ENCODE measurements around the gene TCOF1. TPM values are rescaled to one million over a fixed set of nuclear protein-coding genes. Genes with fewer than 3 reads are reported as not detected.
A peak's percentile ranks its signal among the peaks of the same experiment; 100 is the strongest.

Gene TCOF1
- total RNA-seq, 1 donor from 2014 or later, result 32.5 TPM

DNA sequence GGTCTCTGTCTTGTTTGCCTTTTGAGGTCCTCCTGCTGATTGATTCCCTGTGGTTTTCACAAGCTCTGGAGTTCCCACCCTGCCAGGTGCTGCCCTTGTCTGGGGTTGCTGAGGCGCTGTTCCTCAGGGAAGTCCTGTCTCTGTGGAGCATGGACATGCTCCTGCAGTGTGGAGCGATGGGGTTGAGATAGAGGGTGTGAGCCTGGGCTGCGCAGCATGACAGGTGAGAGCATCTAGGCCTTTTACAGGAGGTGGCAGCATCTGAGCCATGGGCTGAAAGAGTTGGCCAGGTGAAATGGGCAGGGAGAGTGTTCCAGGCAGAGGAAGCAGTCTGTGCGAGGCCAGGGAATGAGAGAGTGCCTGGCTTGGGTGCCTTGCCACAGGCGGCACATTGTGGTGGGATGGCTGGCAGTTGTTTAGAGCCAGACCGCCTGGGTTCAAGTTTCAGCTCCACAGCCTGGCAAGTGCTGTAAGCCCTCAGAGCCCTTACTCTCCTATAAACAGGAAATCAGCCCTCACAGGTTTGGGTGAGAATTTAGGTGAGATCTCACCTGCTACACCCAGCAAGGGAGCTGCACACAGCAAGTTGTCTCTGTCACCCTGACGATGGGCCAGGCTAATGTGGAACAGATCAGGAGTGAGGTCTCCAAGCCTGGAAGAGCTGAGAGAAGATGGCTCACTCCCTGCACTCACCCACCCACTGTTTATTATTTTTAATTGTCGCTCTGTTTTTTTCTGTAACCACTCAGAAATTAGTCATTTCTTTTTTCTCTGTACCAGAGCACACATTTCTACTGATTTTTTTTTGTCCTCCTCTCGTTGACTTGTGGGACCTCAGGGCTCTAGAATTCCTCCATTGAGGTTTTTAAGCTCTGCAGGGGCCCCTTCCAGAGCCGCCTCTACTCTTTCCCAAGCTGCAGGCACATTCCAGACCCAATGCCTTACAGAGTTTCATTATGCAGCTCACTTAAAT lies 19.6 kb downstream of the TCOF1 start:
- H3K4me1 Mint-ChIP-seq (ENCODE audit: unreplicated experiment), result peaks cover 23% of the 10 kb centered on the region
- peak overlapping the region; percentile 26 for H3K4me3 Mint-ChIP-seq (ENCODE audit: unreplicated experiment)
- no peak for DNase-seq (ENCODE audit: extremely low spot score, unreplicated experiment)
- H3K9me3 Mint-ChIP-seq (ENCODE audit: unreplicated experiment), result peaks cover 7% of the 10 kb centered on the region
- peak overlapping the region; percentile 93 for H3K27ac Mint-ChIP-seq (ENCODE audit: unreplicated experiment)
- H3K36me3 Mint-ChIP-seq (ENCODE audit: unreplicated experiment), result peaks cover 57% of the 10 kb centered on the region
- H3K27me3 Mint-ChIP-seq (ENCODE audit: unreplicated experiment), result no peaks in the 10 kb centered on the region
- TF ChIP-seq, protein P1, sequence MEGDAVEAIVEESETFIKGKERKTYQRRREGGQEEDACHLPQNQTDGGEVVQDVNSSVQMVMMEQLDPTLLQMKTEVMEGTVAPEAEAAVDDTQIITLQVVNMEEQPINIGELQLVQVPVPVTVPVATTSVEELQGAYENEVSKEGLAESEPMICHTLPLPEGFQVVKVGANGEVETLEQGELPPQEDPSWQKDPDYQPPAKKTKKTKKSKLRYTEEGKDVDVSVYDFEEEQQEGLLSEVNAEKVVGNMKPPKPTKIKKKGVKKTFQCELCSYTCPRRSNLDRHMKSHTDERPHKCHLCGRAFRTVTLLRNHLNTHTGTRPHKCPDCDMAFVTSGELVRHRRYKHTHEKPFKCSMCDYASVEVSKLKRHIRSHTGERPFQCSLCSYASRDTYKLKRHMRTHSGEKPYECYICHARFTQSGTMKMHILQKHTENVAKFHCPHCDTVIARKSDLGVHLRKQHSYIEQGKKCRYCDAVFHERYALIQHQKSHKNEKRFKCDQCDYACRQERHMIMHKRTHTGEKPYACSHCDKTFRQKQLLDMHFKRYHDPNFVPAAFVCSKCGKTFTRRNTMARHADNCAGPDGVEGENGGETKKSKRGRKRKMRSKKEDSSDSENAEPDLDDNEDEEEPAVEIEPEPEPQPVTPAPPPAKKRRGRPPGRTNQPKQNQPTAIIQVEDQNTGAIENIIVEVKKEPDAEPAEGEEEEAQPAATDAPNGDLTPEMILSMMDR (IDR thresholded peaks at IDR 0.05), result no peak

DNA sequence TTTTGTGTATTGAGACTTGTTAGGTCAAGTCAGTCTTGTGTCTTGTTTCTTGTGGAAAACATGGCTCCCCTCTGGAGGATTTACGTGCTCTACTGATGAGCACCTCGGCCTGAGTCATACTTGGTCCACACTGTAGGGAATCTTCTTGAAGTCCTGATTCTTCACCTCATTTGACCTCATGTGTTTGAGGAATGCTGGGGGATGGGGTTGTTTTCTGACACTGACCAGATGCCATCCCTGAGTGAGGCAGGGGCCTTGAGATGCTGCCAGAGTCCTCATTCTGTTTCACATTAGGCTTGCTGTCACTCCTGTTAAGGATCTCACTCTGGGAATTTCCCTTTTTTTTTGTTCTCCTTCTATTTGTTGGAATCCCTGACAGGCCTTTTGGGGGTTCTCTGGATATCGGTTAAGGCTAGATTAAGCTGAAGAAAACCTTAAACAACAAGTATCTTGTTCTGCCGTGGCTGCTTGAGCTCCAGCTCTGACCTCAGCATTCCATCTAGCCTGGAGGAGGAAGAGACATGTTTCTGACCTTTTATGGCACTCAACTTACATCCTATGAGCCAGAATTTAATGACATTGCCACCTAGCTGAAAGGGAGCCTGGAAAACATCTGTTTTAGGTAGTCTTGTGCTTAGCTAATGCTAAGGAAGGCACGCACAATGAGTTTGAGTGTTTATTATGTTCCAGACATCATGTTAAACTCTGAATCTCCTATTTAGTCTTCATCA lies 20.6 kb downstream of the TCOF1 start:
- Mint-ChIP-seq H3K4me3 (ENCODE audit: unreplicated experiment) (peak overlapping the region; percentile 15), H3K27ac (ENCODE audit: unreplicated experiment) (peak overlapping the region; percentile 93), H3K36me3 (ENCODE audit: unreplicated experiment) (peaks cover 57% of the 10 kb centered on the region), H3K4me1 (ENCODE audit: unreplicated experiment) (peaks cover 23% of the 10 kb centered on the region), H3K9me3 (ENCODE audit: unreplicated experiment) (peaks cover 7% of the 10 kb centered on the region), H3K27me3 (ENCODE audit: unreplicated experiment) (no peaks in the 10 kb centered on the region)
- TF ChIP-seq, protein P1 (IDR thresholded peaks at IDR 0.05), result no peak
- DNase-seq (ENCODE audit: extremely low spot score, unreplicated experiment), result no peak

DNA sequence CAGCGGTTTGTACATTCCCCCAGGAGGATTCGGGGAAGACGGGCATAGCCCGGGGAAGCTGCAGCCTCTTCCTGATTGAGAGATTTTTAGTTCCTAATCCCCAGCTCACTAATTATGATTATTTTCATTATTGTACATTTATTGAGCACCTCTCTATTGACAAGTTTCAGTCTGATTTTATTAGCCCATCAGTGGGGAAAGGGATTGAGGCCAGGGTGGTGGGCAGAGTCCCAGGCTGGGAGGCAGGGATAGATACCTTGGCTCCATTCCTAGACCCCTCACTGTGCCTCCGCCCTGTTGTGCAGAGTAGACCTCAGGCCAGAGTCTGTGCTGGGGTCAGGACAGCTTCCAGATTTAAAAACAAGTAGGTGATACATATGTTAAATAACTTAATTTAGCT lies 27.2 kb downstream of the TCOF1 start:
- Mint-ChIP-seq H3K9me3 (ENCODE audit: unreplicated experiment) (no peaks in the 10 kb centered on the region), H3K4me1 (ENCODE audit: unreplicated experiment) (no peaks in the 10 kb centered on the region), H3K27ac (ENCODE audit: unreplicated experiment) (no peak overlapping the region), H3K4me3 (ENCODE audit: unreplicated experiment) (no peak overlapping the region), H3K27me3 (ENCODE audit: unreplicated experiment) (no peaks in the 10 kb centered on the region), H3K36me3 (ENCODE audit: unreplicated experiment) (peaks cover 28% of the 10 kb centered on the region)
- no peak for DNase-seq (ENCODE audit: extremely low spot score, unreplicated experiment)
- TF ChIP-seq, protein P1 (IDR thresholded peaks at IDR 0.05), result no peak

DNA sequence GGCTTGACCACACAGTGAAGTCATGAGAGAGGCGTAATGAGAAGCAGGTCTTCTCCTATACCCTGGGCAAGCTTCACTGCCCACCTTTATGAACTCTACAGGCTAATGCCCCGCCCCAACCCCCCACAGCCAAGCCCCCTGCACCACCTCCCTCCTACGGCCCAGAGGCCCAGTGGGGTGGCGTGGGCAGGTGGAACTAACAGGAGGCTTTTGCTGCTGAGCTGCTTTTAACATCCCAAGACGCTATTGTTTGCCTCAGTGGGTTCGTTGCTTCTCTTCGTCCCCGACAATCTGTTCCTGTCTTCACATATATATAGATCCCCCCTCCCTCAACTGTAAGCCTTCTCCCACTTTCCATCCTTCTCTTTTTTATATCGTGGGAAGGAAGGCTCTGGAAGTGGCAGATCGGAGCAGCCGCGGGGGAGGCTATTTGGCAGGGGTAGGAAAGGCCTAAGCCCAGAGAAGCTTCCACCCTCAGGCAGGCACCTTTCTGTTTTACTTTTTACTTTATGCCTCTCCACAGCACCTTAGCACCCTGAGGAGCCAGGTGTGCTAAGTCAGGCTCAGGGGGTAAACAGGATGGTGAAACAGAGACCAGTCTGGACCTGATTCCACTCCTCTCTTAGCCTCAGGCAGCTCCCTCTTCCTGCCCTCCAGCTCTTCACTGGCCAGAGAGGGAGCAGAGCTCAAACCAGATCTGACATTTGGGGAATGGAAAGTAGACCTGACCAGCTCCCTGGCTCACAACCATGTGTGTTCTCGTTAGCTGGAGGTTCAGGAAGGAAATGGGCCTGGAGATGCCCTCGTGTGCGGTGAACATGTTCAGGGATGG lies 28.7 kb downstream of the TCOF1 start:
- H3K9me3 Mint-ChIP-seq (ENCODE audit: unreplicated experiment), result no peaks in the 10 kb centered on the region

More for the DNA sequence above, 28.7 kb downstream of the TCOF1 start:
- DNase-seq (ENCODE audit: extremely low spot score, unreplicated experiment), result no peak
- H3K27ac Mint-ChIP-seq (ENCODE audit: unreplicated experiment), result no peak overlapping the region
- H3K4me1 Mint-ChIP-seq (ENCODE audit: unreplicated experiment), result no peaks in the 10 kb centered on the region
- TF ChIP-seq, protein P1 (IDR thresholded peaks at IDR 0.05), result no peak
- H3K36me3 Mint-ChIP-seq (ENCODE audit: unreplicated experiment), result peaks cover 20% of the 10 kb centered on the region
- no peak overlapping the region for H3K4me3 Mint-ChIP-seq (ENCODE audit: unreplicated experiment)
- H3K27me3 Mint-ChIP-seq (ENCODE audit: unreplicated experiment), result no peaks in the 10 kb centered on the region
